CD14-positive monocyte (primary cell): ENCODE measurements around the gene SLC12A8. TPM values are rescaled to one million over a fixed set of nuclear protein-coding genes. Genes with fewer than 3 reads are reported as not detected.

Experiments
- DNase-seq, 3 donors: peaks; one replicate each; pipeline ENCODE4 v3.0.0-alpha.2; 2011 to 2022
- H2AFZ ChIP-seq: 2 replicates; pipeline ENCODE4 v1.6.0; 2012; ENCODE audit warnings: mild to moderate bottlenecking, low read depth, low read length, inconsistent platforms; ENCODE audit not compliant: insufficient read depth, poor library complexity, severe bottlenecking
- H3K27ac ChIP-seq, 2 donors: 1 replicate in 1 of 2; 2 replicates in 1 of 2; pipeline ENCODE4 v1.5.1; 2012 to 2013; ENCODE audit warnings: low read length in 2 of 2, control low read depth in 1 of 2, inconsistent platforms in 1 of 2, low read depth in 1 of 2, mild to moderate bottlenecking in 1 of 2
- H3K27me3 ChIP-seq, 2 donors: one replicate each; pipeline versions ENCODE4 v1.6.0 to v1.6.1; 2011 to 2013; ENCODE audit warnings: low read length in 2 of 2; ENCODE audit not compliant: control insufficient read depth in 2 of 2, insufficient read depth in 2 of 2
- H3K36me3 ChIP-seq, 2 donors: replicated peaks in 1 of 2; 1 replicate in 1 of 2; 2 replicates in 1 of 2; pipeline versions ENCODE4 v1.5.1 to v1.6.1; 2012 to 2013; ENCODE audit warnings: low read length in 2 of 2, control low read depth in 1 of 2, inconsistent platforms in 1 of 2, mild to moderate bottlenecking in 1 of 2; ENCODE audit not compliant: insufficient read depth in 2 of 2, control insufficient read depth in 1 of 2
- H3K4me1 ChIP-seq, 2 donors: 1 replicate in 1 of 2; 2 replicates in 1 of 2; pipeline versions ENCODE4 v1.5.1 to v1.6.1; 2012 to 2013; ENCODE audit warnings: low read length in 2 of 2, control low read depth in 1 of 2, inconsistent platforms in 1 of 2, mild to moderate bottlenecking in 1 of 2, moderate library complexity in 1 of 2; ENCODE audit not compliant: insufficient read depth in 2 of 2, control insufficient read depth in 1 of 2
- H3K4me2 ChIP-seq: replicated peaks from 2 replicates; pipeline ENCODE3; 2012; ENCODE audit warnings: low read length, moderate library complexity, mild to moderate bottlenecking; ENCODE audit not compliant: poor library complexity, severe bottlenecking; ENCODE audit errors: extremely low read depth
- H3K4me3 ChIP-seq, 3 experiments: fragments of 200-600 bp in 1 of 3; sonication (generic) in 1 of 3; replicated peaks in 1 of 3; 1 replicate in 2 of 3; 2 replicates in 1 of 3; pipeline ENCODE4 v1.5.1; 2011 to 2013; ENCODE audit warnings: low read length in 3 of 3, mild to moderate bottlenecking in 3 of 3, control low read depth in 2 of 3, low read depth in 2 of 3, inconsistent platforms in 1 of 3, moderate library complexity in 1 of 3
- H3K79me2 ChIP-seq: 2 replicates; pipeline ENCODE4 v1.6.0; 2012; ENCODE audit warnings: mild to moderate bottlenecking, control low read depth, inconsistent platforms, low read length, moderate library complexity; ENCODE audit not compliant: insufficient read depth
- H3K9ac ChIP-seq: 2 replicates; pipeline ENCODE4 v1.6.0; 2017; ENCODE audit warnings: low read length, mild to moderate bottlenecking; ENCODE audit not compliant: insufficient read depth, poor library complexity, severe bottlenecking
- H3K9me3 ChIP-seq, 2 donors: replicated peaks in 1 of 2; 1 replicate in 1 of 2; 2 replicates in 1 of 2; pipeline versions ENCODE4 v1.5.1 to v1.6.1; 2012 to 2013; ENCODE audit warnings: low read length in 2 of 2, control low read depth in 1 of 2; ENCODE audit not compliant: control insufficient read depth in 1 of 2, insufficient read depth in 1 of 2
- H4K20me1 ChIP-seq: 2 replicates; pipeline ENCODE4 v1.6.0; 2012; ENCODE audit warnings: mild to moderate bottlenecking, low read length, control low read depth, moderate library complexity; ENCODE audit not compliant: insufficient read depth
- H3K27ac Mint-ChIP-seq, 7 donors: one replicate each; pipeline ENCODE4 v1.8.0; 2020; ENCODE audit warnings: mild to moderate bottlenecking in 7 of 7, mixed read lengths in 7 of 7, moderate library complexity in 6 of 7, inconsistent platforms in 2 of 7
- H3K27me3 Mint-ChIP-seq, 3 donors: one replicate each; pipeline ENCODE4 v1.8.0; 2021 to 2022; ENCODE audit warnings: low read depth in 3 of 3, mild to moderate bottlenecking in 3 of 3, mixed read lengths in 3 of 3, moderate library complexity in 3 of 3, inconsistent platforms in 1 of 3
- H3K36me3 Mint-ChIP-seq, 2 donors: one replicate each; pipeline ENCODE4 v1.8.0; 2020; ENCODE audit warnings: mixed read lengths in 2 of 2, inconsistent platforms in 1 of 2, mild to moderate bottlenecking in 1 of 2
- H3K4me1 Mint-ChIP-seq: one replicate; pipeline ENCODE4 v1.8.0; 2020; ENCODE audit warnings: mild to moderate bottlenecking, mixed read lengths
- H3K4me3 Mint-ChIP-seq, 2 donors: one replicate each; pipeline ENCODE4 v1.8.0; 2020; ENCODE audit warnings: mild to moderate bottlenecking in 2 of 2, mixed read lengths in 2 of 2, moderate library complexity in 1 of 2
- H3K9me3 Mint-ChIP-seq, 7 donors: one replicate each; pipeline ENCODE4 v1.8.0; 2020 to 2022; ENCODE audit warnings: mixed read lengths in 7 of 7, mild to moderate bottlenecking in 6 of 7, moderate library complexity in 6 of 7, inconsistent platforms in 2 of 7
- whole genome bisulfite sequencing: methylation state at CpG from one replicate; pipeline ENCODE4 v1.1.5; 2013; ENCODE audit warnings: missing lambda C conversion rate; ENCODE audit not compliant: insufficient coverage; 5-methylcytosine and 5-hydroxymethylcytosine counted together
- intact Hi-C, 2 donors: fragments of 100-400 bp; cut with micrococcal nuclease; formaldehyde crosslinking; loops; one replicate each; pipeline versions ENCODE4 v1.15.0 to v1.15.1; 2023
- polyA plus RNA-seq, 3 donors: library from polyadenylated mRNA; depleted of rRNA in 1 of 3; unstranded in 2 of 3; stranded (reverse) in 1 of 3; fragments of 300-500 nt in 2 of 3; fragments of >200 nt in 1 of 3; fragmentation: Illumina TruSeq in 2 of 3; gene quantifications; 1 replicate in 2 of 3; 2 replicates in 1 of 3; pipeline ENCODE4 v1.2.3, GENCODE V29; 2012 to 2021
- TF ChIP-seq, protein P1 (sequence below): fragments of 200-600 bp; IDR thresholded peaks from one replicate; pipeline ENCODE4 v1.8.0; 2022; ENCODE audit warnings: antibody characterized with exemption, mild to moderate bottlenecking

SLC12A8 gene
- polyA plus RNA-seq, 3 donors: 0.23 to 0.46 (median 0.35) TPM

- Histone ChIP-seq H3K4me3 (no peak overlapping the region), H3K36me3 (no peaks in the 10 kb centered on the region), H3K4me2 (no peak overlapping the region), H3K4me1 (peaks cover 31 to 39% of the 10 kb centered on the region in 2 donors), H4K20me1 (no peaks in the 10 kb centered on the region), H3K9ac (no peak overlapping the region), H3K79me2 (no peaks in the 10 kb centered on the region), H2AFZ (no peak overlapping the region), H3K27me3 (no peaks in the 10 kb centered on the region), H3K27ac (peak overlapping the region in 1 of 2 donors; percentile 96), H3K9me3 (no peaks in the 10 kb centered on the region)
- peak overlapping the region in 6 of 7 donors; percentile 81 to 99 (median 96) for H3K27ac Mint-ChIP-seq
- peaks cover 0 to 2% of the 10 kb centered on the region in 2 donors for H3K36me3 Mint-ChIP-seq
- H3K27me3 Mint-ChIP-seq: peaks cover 0 to 3% (median 3%) of the 10 kb centered on the region in 3 donors
- H3K4me3 Mint-ChIP-seq: no peak overlapping the region
- WGBS: 100% methylated on average over 1 of the region's 3 CpGs
- H3K9me3 Mint-ChIP-seq: peaks cover 0 to 3% (median 0%) of the 10 kb centered on the region in 7 donors
- DNase-seq: no peak
- intact Hi-C loops: no loop called here
- TF ChIP-seq, protein P1, sequence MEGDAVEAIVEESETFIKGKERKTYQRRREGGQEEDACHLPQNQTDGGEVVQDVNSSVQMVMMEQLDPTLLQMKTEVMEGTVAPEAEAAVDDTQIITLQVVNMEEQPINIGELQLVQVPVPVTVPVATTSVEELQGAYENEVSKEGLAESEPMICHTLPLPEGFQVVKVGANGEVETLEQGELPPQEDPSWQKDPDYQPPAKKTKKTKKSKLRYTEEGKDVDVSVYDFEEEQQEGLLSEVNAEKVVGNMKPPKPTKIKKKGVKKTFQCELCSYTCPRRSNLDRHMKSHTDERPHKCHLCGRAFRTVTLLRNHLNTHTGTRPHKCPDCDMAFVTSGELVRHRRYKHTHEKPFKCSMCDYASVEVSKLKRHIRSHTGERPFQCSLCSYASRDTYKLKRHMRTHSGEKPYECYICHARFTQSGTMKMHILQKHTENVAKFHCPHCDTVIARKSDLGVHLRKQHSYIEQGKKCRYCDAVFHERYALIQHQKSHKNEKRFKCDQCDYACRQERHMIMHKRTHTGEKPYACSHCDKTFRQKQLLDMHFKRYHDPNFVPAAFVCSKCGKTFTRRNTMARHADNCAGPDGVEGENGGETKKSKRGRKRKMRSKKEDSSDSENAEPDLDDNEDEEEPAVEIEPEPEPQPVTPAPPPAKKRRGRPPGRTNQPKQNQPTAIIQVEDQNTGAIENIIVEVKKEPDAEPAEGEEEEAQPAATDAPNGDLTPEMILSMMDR: no peak
- peaks cover 34% of the 10 kb centered on the region for H3K4me1 Mint-ChIP-seq
Observed at GRCh38 chr3:125154110-125154509, 58.4 kb downstream of the SLC12A8 start.

DNA sequence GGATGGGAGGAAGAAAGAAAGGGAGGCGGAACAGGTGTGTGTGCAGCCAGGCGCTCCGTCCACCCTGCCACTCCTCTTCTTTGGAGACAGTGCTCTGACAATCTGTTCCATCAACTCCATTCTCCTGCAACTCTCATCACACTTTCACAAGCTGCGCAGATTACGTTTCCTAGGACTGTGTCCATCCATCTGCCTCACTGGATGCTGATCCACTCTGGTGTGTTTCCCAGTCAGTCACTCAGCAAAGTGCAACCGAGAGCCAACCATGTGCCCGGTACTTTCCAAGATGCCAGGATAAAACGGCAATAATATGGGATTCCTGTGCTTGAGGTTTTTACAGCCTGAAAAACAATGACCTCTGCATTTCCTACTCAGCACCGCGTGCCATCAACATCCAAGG lies 59.6 kb downstream of the SLC12A8 start:
- Histone ChIP-seq H3K79me2 (no peaks in the 10 kb centered on the region), H3K4me2 (no peak overlapping the region), H4K20me1 (no peaks in the 10 kb centered on the region), H2AFZ (no peak overlapping the region), H3K4me3 (no peak overlapping the region), H3K4me1 (peaks cover 43 to 50% of the 10 kb centered on the region in 2 donors), H3K27ac (no peak overlapping the region), H3K27me3 (no peaks in the 10 kb centered on the region), H3K9ac (no peak overlapping the region), H3K36me3 (no peaks in the 10 kb centered on the region), H3K9me3 (no peaks in the 10 kb centered on the region)
- Mint-ChIP-seq H3K27ac (peak overlapping the region in 4 of 7 donors; percentile 1 to 70 (median 51)), H3K4me3 (no peak overlapping the region), H3K9me3 (peaks cover 0 to 3% (median 0%) of the 10 kb centered on the region in 7 donors), H3K27me3 (peaks cover 0 to 3% (median 2%) of the 10 kb centered on the region in 3 donors), H3K36me3 (peaks cover 0 to 2% of the 10 kb centered on the region in 2 donors), H3K4me1 (peaks cover 45% of the 10 kb centered on the region)
- TF ChIP-seq, protein P1: no peak
- DNase-seq: no peak
- intact Hi-C loops: no loop called here
- WGBS: 100% methylated on average over 3 of the region's 10 CpGs
